Coronary artery (tissue), 2 donors: Measurements from ENCODE around the gene DOLK.
A peak's percentile ranks its signal among the peaks of the same experiment; 100 is the strongest.

ENCODE experiments used
- DNase-seq: peaks from one replicate; pipeline ENCODE4 v3.0.0-alpha.2; 2017; ENCODE audit warnings: low spot score
- H3K27ac ChIP-seq, 2 donors: fragments of 200-600 bp; sonication (generic); one replicate each; pipeline ENCODE4 v1.5.1; 2016 to 2019
- H3K4me3 ChIP-seq: fragments of 200-600 bp; sonication (generic); 2 replicates; pipeline ENCODE4 v1.5.1; 2016; ENCODE audit warnings: mild to moderate bottlenecking, moderate library complexity
- CTCF ChIP-seq: fragments of 200-600 bp; sonication (generic); IDR thresholded peaks from one replicate; pipeline ENCODE4 v1.5.1; 2019; ENCODE audit warnings: antibody characterized with exemption

Gene DOLK

GRCh38 chr9:128906741-128907140 is 40.7 kb downstream of the DOLK start:
- H3K27ac ChIP-seq, result no peak overlapping the region
- no peak for TF ChIP-seq CTCF
- no peak for DNase-seq
- no peak overlapping the region for H3K4me3 ChIP-seq

GRCh38 chr9:128905964-128906363 is 41.4 kb downstream of the DOLK start:
- TF ChIP-seq CTCF, result no peak
- no peak overlapping the region for H3K4me3 ChIP-seq
- DNase-seq, result no peak
- no peak overlapping the region for H3K27ac ChIP-seq

GRCh38 chr9:128903871-128904620 is 43.4 kb downstream of the DOLK start:
- no peak for TF ChIP-seq CTCF
- H3K4me3 ChIP-seq, result no peak overlapping the region
- DNase-seq, result no peak
- H3K27ac ChIP-seq, result peak overlapping the region in 1 of 2 donors; percentile 21

GRCh38 chr9:128903079-128903461 is 44.3 kb downstream of the DOLK start:
- Histone ChIP-seq H3K27ac (peak overlapping the region; percentile 38 to 79), H3K4me3 (no peak overlapping the region)
- TF ChIP-seq CTCF, result no peak
- no peak for DNase-seq

GRCh38 chr9:128902351-128903078 is 44.9 kb downstream of the DOLK start:
- H3K4me3 ChIP-seq, result no peak overlapping the region
- DNase-seq, result no peak
- TF ChIP-seq CTCF, result no peak
- peak overlapping the region; percentile 38 to 79 for H3K27ac ChIP-seq

- no peak for TF ChIP-seq CTCF
- Histone ChIP-seq H3K27ac (peak overlapping the region; percentile 38 to 79), H3K4me3 (no peak overlapping the region)
- DNase-seq, result no peak
Measured at GRCh38 chr9:128901822-128902221, 45.6 kb downstream of the DOLK start.

- Histone ChIP-seq H3K4me3 (no peak overlapping the region), H3K27ac (peak overlapping the region; percentile 38 to 79)
- no peak for TF ChIP-seq CTCF
- DNase-seq, result no peak
Measured at GRCh38 chr9:128901379-128901778, 46.0 kb downstream of the DOLK start.
